SK-N-SH (cell line): Measurements from ENCODE around the gene DBX2.

Source experiments
- ELF1 ChIP-seq: IDR thresholded peaks from 2 replicates; pipeline ENCODE4 v1.4.0; 2012
- EP300 ChIP-seq, 2 experiments: IDR thresholded peaks; 2 replicates each; pipeline versions ENCODE4 v1.4.0 to v1.6.1; 2012; ENCODE audit warnings: borderline replicate concordance in 1 of 2, low read depth in 1 of 2, low read length in 1 of 2
- EZH2phosphoT487 ChIP-seq: fragments of 200-600 bp; sonication (generic); IDR thresholded peaks from 2 replicates; pipeline ENCODE4 v1.6.1; 2017; ENCODE audit warnings: low read depth, mixed run types, mild to moderate bottlenecking, antibody characterized with exemption, moderate library complexity, borderline replicate concordance
- FOXM1 ChIP-seq: IDR thresholded peaks from 2 replicates; pipeline ENCODE4 v1.4.0; 2012; ENCODE audit warnings: low read depth, mild to moderate bottlenecking
- MXI1 ChIP-seq: IDR thresholded peaks from 2 replicates; pipeline ENCODE4 v1.6.1; 2012; ENCODE audit warnings: mild to moderate bottlenecking, low read depth, low read length, improper control_type of control experiment
- POLR2AphosphoS5 ChIP-seq: IDR thresholded peaks from 2 replicates; pipeline ENCODE4 v1.6.1; 2012; ENCODE audit warnings: low read depth, low read length
- REST ChIP-seq: IDR thresholded peaks from 2 replicates; pipeline ENCODE4 v1.6.1; 2012; ENCODE audit warnings: mild to moderate bottlenecking, low read depth, low read length, moderate library complexity
- RFX5 ChIP-seq: IDR thresholded peaks from 2 replicates; pipeline ENCODE4 v1.6.1; 2012; ENCODE audit warnings: mild to moderate bottlenecking, improper control_type of control experiment, low read length
- TF ChIP-seq, protein P1 (sequence below): fragments of 200-600 bp; sonication (generic); IDR thresholded peaks from 2 replicates; pipeline ENCODE4 v1.6.1; 2017; ENCODE audit warnings: antibody characterized with exemption, mild to moderate bottlenecking, moderate library complexity

GRCh38 chr12:45034861-45035265, 16.0 kb downstream of the DBX2 start:
- no peak for TF ChIP-seq RFX5
- no peak for TF ChIP-seq ELF1
- TF ChIP-seq, protein P1, sequence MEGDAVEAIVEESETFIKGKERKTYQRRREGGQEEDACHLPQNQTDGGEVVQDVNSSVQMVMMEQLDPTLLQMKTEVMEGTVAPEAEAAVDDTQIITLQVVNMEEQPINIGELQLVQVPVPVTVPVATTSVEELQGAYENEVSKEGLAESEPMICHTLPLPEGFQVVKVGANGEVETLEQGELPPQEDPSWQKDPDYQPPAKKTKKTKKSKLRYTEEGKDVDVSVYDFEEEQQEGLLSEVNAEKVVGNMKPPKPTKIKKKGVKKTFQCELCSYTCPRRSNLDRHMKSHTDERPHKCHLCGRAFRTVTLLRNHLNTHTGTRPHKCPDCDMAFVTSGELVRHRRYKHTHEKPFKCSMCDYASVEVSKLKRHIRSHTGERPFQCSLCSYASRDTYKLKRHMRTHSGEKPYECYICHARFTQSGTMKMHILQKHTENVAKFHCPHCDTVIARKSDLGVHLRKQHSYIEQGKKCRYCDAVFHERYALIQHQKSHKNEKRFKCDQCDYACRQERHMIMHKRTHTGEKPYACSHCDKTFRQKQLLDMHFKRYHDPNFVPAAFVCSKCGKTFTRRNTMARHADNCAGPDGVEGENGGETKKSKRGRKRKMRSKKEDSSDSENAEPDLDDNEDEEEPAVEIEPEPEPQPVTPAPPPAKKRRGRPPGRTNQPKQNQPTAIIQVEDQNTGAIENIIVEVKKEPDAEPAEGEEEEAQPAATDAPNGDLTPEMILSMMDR: no peak
- TF ChIP-seq REST: no peak
- no peak for TF ChIP-seq FOXM1
- TF ChIP-seq EZH2phosphoT487: no peak
- no peak for TF ChIP-seq MXI1
- TF ChIP-seq POLR2AphosphoS5: no peak
- no peak for TF ChIP-seq EP300 (IDR thresholded peaks at IDR 0.05; ENCODE audit: borderline replicate concordance in 1 of 2, low read depth in 1 of 2, low read length in 1 of 2)
